Tibial nerve (tissue), 4 donors: Measurements from ENCODE around the gene CDPF1. TPM values are rescaled to one million over a fixed set of nuclear protein-coding genes. Genes with fewer than 3 reads are reported as not detected.

ENCODE experiments used
- DNase-seq, 2 donors: peaks; one replicate each; pipeline ENCODE4 v3.0.0-alpha.2; 2019; ENCODE audit warnings: low spot score in 2 of 2
- H3K27ac ChIP-seq, 4 donors: fragments of 200-600 bp; sonication (generic) in 3 of 4; one replicate each; pipeline ENCODE4 v1.5.1; 2017 to 2019; ENCODE audit warnings: mild to moderate bottlenecking in 1 of 4
- H3K27me3 ChIP-seq, 2 donors: fragments of 200-600 bp; sonication (generic) in 1 of 2; one replicate each; pipeline versions ENCODE4 v1.5.1 to v1.6.0; 2017 to 2019
- H3K36me3 ChIP-seq, 3 donors: fragments of 200-600 bp; sonication (generic); one replicate each; pipeline ENCODE4 v1.5.1; 2018 to 2019
- H3K4me1 ChIP-seq, 4 donors: fragments of 200-600 bp; sonication (generic) in 3 of 4; one replicate each; pipeline ENCODE4 v1.5.1; 2017 to 2019
- H3K4me3 ChIP-seq, 4 donors: fragments of 200-600 bp; sonication (generic) in 3 of 4; one replicate each; pipeline ENCODE4 v1.5.1; 2017 to 2019; ENCODE audit warnings: mild to moderate bottlenecking in 1 of 4, moderate library complexity in 1 of 4
- H3K9me3 ChIP-seq, 4 donors: fragments of 200-600 bp; sonication (generic) in 3 of 4; one replicate each; pipeline ENCODE4 v1.5.1; 2017 to 2019
- CTCF ChIP-seq, 5 experiments: fragments of 200-600 bp in 3 of 5; fragments of 450-650 bp in 2 of 5; sonication (generic) in 3 of 5; IDR thresholded peaks; one replicate each; pipeline ENCODE4 v1.5.1; 2016 to 2019; ENCODE audit warnings: antibody characterized with exemption in 5 of 5, mild to moderate bottlenecking in 3 of 5, moderate library complexity in 2 of 5
- EP300 ChIP-seq, 2 donors: sonication (generic); formaldehyde crosslinking; IDR thresholded peaks; one replicate each; pipeline ENCODE4 v1.6.1; 2017; ENCODE audit warnings: antibody characterized with exemption in 2 of 2, mild to moderate bottlenecking in 1 of 2
- POLR2A ChIP-seq, 2 donors: fragments of 450-650 bp; IDR thresholded peaks; one replicate each; pipeline ENCODE4 v1.6.1; 2017; ENCODE audit warnings: antibody characterized with exemption in 2 of 2, mild to moderate bottlenecking in 2 of 2, moderate library complexity in 2 of 2
- WGBS, 2 donors: methylation state at CpG; one replicate each; pipeline ENCODE4 v1.1.5; 2018; 5-methylcytosine and 5-hydroxymethylcytosine counted together
- total RNA-seq, 4 donors: library from RNA; depleted of rRNA; stranded (reverse); fragments of >200 nt; gene quantifications; one replicate each; pipeline ENCODE4 v1.1.0, GENCODE V29; 2016

CDPF1 gene
- total RNA-seq, 4 donors from 2014 or later = 7.5 to 22.5 (median 17.4) TPM

DNA sequence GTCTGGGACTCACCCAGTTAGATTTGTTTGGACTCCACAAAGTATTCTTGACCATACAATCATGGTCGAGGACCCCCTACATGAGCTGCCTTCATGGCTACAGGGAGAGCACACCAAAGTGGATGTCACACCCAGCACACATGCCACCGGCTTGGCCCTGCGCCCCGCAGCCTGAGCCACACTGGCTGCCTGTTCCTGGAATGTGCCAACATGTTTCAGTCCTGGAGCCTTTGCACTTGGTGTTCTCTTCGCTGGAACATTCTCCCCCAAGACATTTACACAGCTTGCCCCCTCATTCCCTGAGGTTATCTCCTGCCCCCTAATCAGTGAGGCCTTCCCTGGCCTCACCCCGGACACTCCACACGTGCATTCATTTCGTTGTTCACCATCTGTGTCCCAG, 53.8 kb downstream of the CDPF1 start:
- Histone ChIP-seq H3K9me3 (no peaks in the 10 kb centered on the region), H3K4me3 (no peak overlapping the region), H3K27ac (peak overlapping the region in 2 of 4 donors; percentile 18 to 60), H3K36me3 (peaks cover 0 to 39% (median 4%) of the 10 kb centered on the region in 3 donors), H3K4me1 (peaks cover 0 to 8% (median 0%) of the 10 kb centered on the region in 4 donors), H3K27me3 (no peaks in the 10 kb centered on the region)
- WGBS, 2 donors = 78 to 80% methylated on average over 8 of the region's 8 CpGs
- TF ChIP-seq POLR2A (IDR thresholded peaks at IDR 0.05) = no peak
- TF ChIP-seq EP300 (IDR thresholded peaks at IDR 0.05) = no peak
- no peak for TF ChIP-seq CTCF (IDR thresholded peaks at IDR 0.05)
- DNase-seq = no peak

DNA sequence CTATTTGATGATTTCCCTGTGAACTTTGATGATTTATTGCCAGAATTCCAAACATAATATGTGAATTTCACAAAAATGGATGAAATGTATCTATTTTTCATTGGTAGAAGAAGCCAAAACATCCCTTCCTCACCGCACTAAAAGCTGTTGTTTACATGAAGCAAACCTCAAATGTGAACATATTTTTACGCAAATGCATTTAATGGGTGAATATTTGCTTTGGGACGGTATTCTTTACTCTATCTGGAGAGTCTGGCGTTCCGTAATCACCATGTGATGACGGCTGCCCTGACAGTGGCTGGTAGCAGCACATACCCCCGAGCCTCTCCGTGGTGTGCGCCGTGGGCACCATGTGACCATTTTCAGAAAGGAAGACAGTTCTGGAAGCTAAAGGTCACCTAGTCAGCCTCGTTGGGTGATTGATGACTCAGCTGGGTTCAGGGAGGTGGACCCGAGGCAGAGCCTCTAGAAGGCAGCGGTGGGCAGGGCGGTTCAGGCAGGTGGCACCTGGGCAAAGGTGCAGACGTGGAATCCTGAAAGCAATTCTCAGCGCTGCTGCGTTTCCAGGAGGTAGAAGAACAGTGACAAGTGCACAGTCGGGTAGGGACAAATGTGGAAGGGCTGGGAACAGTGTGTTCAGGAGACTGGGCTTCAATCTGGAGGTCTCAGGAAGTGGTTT, 54.5 kb downstream of the CDPF1 start:
- DNase-seq = no peak
- peaks cover 0 to 40% (median 4%) of the 10 kb centered on the region in 3 donors for H3K36me3 ChIP-seq
- 76 to 79% methylated on average over 18 of the region's 18 CpGs for WGBS, 2 donors
- H3K27ac ChIP-seq = peak overlapping the region in 2 of 4 donors; percentile 18 to 60
- no peaks in the 10 kb centered on the region for H3K27me3 ChIP-seq
- no peak overlapping the region for H3K4me3 ChIP-seq
- peaks cover 0 to 4% (median 0%) of the 10 kb centered on the region in 4 donors for H3K4me1 ChIP-seq
- H3K9me3 ChIP-seq = no peaks in the 10 kb centered on the region
- TF ChIP-seq EP300 (IDR thresholded peaks at IDR 0.05) (no peak), CTCF (IDR thresholded peaks at IDR 0.05) (no peak), POLR2A (IDR thresholded peaks at IDR 0.05) (no peak)

Other genes with a start within 250 kb of the CDPF1 start
- gene PPARA, start 99.8 kb downstream of the CDPF1 start, total RNA-seq = 10 to 100 TPM; 18.9 to 43.5 (median 27.2) TPM
- gene PKDREJ, start 13.1 kb upstream of the CDPF1 start, total RNA-seq = under 1 TPM in 2 of 4 donors, not detected in 2; under 0.01 to 0.39 TPM
- gene TTC38, start 17.7 kb upstream of the CDPF1 start, total RNA-seq = 10 to 100 TPM; 63.2 to 85.2 (median 74.2) TPM
- gene GTSE1, start 46.6 kb upstream of the CDPF1 start, total RNA-seq = 1 to 10 TPM in 1 of 4 donors, under 1 TPM in 1, not detected in 2; 0.30 to 3.3 TPM
- 10 to 100 TPM; 50.0 to 85.3 (median 64.5) TPM for gene TRMU, start 85.4 kb upstream of the CDPF1 start, total RNA-seq